Measurements from ENCODE around the gene CHMP6.

DNA sequence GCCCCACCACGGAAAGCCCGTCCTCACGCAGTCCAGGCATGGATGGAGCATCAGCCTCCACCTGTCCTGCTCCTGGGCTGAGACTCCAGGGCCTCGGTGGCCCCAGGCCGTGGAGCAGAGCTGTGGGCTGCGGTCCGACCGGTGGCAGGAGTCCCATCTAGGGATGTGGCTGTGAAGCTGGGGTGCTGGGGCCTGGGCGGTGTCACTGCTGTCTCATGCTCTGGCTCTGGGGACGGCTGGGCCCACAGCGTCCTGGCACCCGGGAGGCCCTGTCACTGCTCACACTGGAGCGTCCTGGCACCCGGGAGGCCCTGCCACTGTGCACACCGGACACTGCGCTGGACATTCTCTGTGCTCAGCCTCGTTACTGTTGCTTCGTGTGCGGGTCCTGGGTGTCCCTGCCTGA lies 51.7 kb downstream of the CHMP6 start:
- no peak for TF ChIP-seq CTCF (IDR thresholded peaks at IDR 0.05)
- TF ChIP-seq POLR2A (IDR thresholded peaks at IDR 0.05) = no peak

Data from esophagus squamous epithelium (tissue), 4 donors.